GM10248 (cell line): Measurements from ENCODE around the gene PGP.

Experiments
- CTCF ChIA-PET: fragments of 300-600 bp; sonication (Branson Sonifier 250); formaldehyde crosslinking; extraction: SDS; loops from one replicate; lab custom pipeline; 2021; ENCODE audit warnings: antibody characterized with exemption; lab: Yijun Ruan, JAX
- POLR2A ChIA-PET: fragments of 350-650 bp; sonication (Branson Sonifier 250); formaldehyde crosslinking; extraction: SDS; loops from one replicate; lab custom pipeline; 2020; ENCODE audit warnings: antibody characterized with exemption; lab: Yijun Ruan, JAX
- DNase-seq: peaks from one replicate; pipeline ENCODE4 v3.0.0; 2012; ENCODE audit errors: extremely low spot score
- TF ChIP-seq, protein P1 (sequence below): IDR thresholded peaks from 2 replicates; pipeline ENCODE4 v1.5.1; 2012; ENCODE audit warnings: mild to moderate bottlenecking, low read depth; ENCODE audit errors: extremely low read depth, missing control alignments, control extremely low read depth

The PGP gene

GRCh38 chr16:2179107-2179501, 35.5 kb downstream of the PGP start:
- TF ChIP-seq, protein P1, sequence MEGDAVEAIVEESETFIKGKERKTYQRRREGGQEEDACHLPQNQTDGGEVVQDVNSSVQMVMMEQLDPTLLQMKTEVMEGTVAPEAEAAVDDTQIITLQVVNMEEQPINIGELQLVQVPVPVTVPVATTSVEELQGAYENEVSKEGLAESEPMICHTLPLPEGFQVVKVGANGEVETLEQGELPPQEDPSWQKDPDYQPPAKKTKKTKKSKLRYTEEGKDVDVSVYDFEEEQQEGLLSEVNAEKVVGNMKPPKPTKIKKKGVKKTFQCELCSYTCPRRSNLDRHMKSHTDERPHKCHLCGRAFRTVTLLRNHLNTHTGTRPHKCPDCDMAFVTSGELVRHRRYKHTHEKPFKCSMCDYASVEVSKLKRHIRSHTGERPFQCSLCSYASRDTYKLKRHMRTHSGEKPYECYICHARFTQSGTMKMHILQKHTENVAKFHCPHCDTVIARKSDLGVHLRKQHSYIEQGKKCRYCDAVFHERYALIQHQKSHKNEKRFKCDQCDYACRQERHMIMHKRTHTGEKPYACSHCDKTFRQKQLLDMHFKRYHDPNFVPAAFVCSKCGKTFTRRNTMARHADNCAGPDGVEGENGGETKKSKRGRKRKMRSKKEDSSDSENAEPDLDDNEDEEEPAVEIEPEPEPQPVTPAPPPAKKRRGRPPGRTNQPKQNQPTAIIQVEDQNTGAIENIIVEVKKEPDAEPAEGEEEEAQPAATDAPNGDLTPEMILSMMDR, result no peak
- CTCF ChIA-PET, result no interaction called here
- POLR2A ChIA-PET, result no interaction called here
- no peak for DNase-seq

DNA sequence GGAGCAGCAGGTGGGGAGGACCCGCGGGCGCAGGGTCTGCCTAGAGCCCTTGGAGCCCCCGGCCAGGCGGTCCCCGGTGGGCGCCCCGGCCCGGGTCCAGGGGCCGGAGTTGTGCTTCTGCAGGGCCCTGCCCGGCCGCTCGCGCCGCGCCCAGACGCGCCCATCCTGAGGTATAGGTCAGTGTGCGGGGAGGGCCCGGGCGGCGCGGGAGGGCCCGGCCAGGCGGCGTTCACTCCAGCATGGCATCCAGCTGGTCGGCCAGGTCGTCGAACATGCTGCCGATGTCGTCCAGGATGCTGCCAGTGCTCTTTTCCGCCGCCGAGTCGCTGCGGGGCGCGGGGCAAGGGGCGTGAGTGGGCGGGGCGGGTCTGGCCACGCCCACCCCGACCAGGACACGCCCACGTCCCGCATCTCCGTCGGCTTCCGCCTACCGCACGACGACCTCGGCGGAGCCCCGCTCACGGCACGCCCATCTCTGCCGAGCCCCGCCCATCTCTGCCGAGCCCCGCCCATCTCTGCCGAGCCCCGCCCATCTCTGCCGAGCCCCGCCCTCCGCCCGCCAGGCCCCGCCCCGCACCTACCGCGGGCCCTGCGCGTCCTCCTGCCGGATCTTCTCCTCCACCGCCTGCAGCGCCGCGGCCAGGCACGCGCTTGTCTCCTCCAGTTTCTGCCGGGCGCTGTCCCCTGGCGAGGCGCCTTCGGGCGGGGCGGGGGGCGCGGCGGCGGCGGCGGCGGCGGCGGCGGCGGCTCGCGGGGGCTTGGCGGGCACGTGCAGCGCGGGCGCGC, 36.1 kb downstream of the PGP start:
- ChIA-PET POLR2A (no interaction called here), CTCF (interaction anchor here (0.8 kb wide), 1 partner anchor 11 kb away, joined by 3 read pairs; no protein-coding TSS in a partner anchor)
- no peak for DNase-seq

DNA sequence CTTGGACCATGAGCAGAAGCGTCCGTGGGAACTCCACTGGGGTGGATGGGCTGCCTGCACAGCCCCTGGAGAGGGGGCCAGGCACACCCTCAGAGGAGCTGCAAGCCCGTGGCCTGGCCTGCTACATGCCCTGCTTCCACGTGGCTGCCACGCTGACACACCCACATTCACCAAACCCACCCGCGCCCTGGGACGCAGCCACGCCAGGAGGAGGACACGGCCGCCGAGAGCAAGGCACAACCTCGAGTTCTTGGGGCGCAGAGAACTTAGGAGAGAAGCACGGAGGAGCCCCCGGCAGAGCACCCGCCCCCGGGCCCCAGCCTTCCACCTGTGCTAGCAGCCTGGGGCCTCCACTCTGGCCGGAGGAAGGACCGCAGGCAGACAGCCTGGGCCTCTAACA, 37.1 kb downstream of the PGP start:
- no peak for DNase-seq
- CTCF ChIA-PET, result interaction anchor here (0.8 kb wide), 1 partner anchor 10 kb away, joined by 3 read pairs; no protein-coding TSS in a partner anchor
- TF ChIP-seq, protein P1, result no peak
- POLR2A ChIA-PET, result interaction anchor here (0.9 kb wide), 1 partner anchor 22 kb away, joined by 4 read pairs; the partner anchor contains the start of gene TRAF7

More for the DNA sequence above, 36.1 kb downstream of the PGP start:
- TF ChIP-seq, protein P1, result no peak

- TF ChIP-seq, protein P1, result no peak
- ChIA-PET CTCF (no interaction called here), POLR2A (interaction anchor here (0.9 kb wide), 1 partner anchor 22 kb away, joined by 4 read pairs; the partner anchor contains the start of gene TRAF7)
- no peak for DNase-seq
Observed at GRCh38 chr16:2177101-2177500, 37.5 kb downstream of the PGP start.

GRCh38 chr16:2176047-2176446, 38.6 kb downstream of the PGP start:
- TF ChIP-seq, protein P1, result no peak
- ChIA-PET CTCF (no interaction called here), POLR2A (no interaction called here)
- DNase-seq, result no peak

DNA sequence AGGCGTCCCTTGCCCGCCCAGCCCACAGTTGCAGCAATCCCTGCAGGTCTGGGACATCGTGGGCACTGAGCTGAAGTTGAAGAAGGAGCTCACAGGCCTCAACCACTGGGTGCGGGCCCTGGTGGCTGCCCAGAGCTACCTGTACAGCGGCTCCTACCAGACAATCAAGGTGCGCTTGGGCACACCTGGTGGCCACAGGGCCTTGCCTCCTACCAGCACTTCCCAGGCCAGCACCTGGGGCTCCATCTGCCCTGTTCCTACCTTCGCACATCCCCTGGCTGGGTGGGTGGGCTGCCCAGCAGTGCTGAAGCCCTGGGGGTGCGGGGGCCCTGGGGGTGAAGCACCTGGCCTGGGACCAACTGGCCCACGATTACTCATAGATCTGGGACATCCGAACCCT, 39.2 kb downstream of the PGP start:
- ChIA-PET CTCF (no interaction called here), POLR2A (interaction anchor here (1.0 kb wide), 1 partner anchor 20 kb away, joined by 3 read pairs; the partner anchor contains the start of gene TRAF7)
- DNase-seq, result no peak
- TF ChIP-seq, protein P1, result no peak
